HG02759 (cell line): ENCODE data around the gene CCDC87.
"Not testable (repeated sequence)": the region's sequence is repeated elsewhere in the genome, so short reads cannot be mapped to it uniquely, and the experiment has no call there.

ENCODE experiments used
- ATAC-seq: cut with Tn5 transposase; IDR thresholded peaks from one replicate; pipeline ENCODE4 v1.9.1; 2021; ENCODE audit warnings: mild to moderate bottlenecking, moderate library complexity; ENCODE audit not compliant: unreplicated experiment

The CCDC87 gene

DNA sequence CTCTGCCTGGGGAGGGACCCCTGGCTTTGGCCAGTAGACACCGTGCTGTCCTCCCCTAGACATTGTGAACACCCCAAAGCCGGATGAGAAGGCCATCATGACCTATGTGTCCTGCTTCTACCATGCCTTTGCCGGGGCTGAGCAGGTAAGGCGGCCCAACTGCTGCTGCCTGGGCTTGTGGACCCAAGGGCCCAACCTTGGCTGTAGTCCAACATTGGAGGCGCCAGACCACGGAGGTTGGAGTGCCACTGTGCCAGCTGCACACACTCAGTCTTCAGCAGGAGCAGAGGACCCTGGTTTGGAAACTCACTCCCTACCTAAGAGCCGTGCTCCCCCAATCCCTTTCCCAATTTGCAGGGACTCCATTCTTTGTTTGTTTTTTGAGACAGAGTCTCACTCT is 36.8 kb downstream of the CCDC87 start:
- ATAC-seq = no peak

DNA sequence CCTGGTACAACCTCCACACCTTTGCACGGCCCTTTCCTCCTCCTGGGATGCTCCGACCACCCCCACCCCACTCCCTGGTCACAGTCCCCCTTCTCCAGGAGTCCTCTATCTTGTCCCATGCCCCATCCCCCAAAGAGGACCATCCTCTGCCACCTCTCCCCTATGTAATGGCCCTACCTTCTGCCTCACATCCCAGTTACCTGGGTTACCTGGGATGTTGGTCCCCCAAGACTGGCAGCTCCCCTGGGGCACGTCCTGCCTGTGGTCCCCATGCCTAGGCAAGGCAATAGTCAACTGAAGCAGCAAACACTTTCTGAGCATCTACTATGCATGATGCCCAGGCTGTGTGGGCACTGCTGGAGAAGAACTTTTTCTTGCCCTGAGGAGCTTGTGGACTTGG is 37.4 kb downstream of the CCDC87 start:
- ATAC-seq = no peak

DNA sequence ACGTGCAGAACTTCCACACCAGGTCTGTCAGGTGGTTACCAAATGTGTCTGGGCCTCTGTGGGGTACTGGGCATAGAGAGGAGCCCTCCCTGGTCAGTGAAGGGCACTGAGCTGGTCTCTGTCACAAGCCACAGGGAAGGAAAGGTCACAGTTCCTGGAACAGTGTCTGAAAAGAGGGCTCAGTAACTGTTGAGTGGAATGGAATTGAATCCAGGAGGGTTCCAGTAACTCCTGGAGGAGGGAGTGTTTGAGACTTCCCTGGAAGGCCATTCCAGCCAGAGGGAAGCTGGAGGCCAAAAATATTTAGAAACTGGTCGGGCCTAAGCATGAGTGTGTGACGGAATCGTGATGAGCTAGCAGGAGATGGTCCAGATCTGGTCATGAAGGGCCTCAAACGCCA is 38.3 kb downstream of the CCDC87 start:
- no peak for ATAC-seq

DNA sequence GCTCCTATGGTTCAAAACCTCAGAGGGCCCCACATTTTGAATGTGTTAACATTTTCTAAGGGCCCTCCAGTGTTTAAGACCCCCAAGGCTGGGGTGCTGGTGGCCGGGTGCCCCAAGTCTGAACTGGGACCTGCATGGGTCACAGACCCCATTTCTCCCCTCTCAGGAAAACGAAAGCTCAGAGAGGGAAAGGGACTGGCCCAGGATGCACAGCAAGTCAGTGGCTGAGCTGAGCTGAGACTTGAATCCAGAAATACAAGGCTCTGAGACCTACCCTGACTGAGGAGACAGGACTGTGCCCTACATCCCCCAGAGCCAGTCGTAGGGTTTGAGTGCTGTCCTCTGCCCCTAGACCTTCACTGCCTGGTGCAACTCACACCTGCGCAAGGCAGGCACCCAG is 42.0 kb downstream of the CCDC87 start:
- ATAC-seq = no peak

DNA sequence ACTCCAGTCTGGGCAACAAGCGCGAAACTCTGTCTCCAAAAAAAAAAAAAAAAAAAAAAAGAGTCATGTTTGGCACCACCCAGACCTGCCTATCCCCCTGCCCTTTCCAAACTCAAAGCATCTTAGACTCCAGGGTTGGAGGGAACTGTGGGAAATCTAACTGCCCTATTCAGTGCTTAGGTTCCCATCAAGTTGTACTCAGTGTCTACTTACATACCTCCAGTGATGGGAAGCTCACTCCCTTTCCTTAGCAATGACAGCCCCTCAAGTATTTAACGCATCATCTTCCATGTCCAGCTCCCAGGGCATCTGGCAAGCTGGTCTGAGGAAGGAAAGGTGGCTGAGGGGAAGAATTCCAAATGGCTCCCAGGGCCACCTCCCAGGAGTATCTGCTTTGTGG is 43.2 kb downstream of the CCDC87 start:
- ATAC-seq = no peak

DNA sequence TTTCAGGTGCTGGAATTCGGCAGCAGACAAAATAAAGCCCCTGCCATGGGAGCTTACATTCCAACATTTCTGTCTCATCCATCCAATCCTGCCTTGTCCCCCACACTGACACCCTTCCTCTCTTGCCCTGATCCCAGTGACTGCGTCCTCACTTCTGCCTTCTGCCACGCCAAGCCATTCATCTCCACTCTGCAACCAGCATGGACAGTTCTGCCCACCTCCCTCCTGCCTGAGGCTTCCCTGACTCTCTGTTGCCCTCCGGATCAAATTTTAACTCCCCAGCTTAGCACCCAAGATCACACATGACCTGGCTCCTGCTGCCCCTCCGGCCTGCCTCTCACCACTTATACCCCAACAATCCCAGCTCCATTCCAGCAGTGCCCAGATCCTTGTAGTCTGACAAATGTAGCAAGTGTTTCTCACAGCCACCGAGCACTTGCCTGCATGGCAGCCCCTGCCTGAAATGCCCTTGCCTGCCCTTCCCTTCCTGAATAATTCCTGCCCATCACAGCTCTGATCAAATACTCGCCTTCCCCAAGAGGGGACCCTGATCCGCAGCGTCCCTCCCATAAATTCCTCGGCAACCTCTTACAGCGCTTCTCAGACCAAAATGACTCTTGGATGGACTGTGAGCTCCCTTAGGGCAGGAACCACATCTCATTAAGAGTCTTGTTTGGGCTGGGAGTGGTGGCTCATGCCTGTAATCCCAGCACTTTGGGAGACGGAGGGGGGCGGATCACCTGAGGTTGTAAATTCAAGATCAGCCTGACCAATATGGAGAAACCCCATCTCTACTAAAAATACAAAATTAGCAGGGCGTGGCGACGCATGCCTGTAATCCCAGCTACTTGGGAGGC is 43.9 kb downstream of the CCDC87 start:
- no peak for ATAC-seq

DNA sequence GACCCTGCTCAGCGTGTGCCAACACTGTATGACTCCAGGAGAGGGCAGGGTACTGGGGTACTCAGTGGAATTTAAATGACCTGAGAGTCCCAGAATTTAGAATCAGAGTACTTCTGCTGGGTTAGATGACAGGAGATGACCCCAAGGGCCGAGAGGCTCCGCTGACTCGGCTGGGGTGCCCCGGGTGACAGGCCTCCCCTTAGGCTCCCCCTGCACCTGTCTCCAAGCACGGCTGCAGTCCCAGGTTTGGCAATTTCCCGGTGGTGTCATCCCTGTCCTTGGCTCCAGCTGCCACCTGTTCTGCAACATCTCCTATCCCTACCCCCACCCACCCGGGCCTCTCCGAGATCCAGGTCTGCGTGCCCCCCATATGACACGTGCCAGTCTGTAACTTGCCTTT is 44.8 kb downstream of the CCDC87 start:
- ATAC-seq = no peak

DNA sequence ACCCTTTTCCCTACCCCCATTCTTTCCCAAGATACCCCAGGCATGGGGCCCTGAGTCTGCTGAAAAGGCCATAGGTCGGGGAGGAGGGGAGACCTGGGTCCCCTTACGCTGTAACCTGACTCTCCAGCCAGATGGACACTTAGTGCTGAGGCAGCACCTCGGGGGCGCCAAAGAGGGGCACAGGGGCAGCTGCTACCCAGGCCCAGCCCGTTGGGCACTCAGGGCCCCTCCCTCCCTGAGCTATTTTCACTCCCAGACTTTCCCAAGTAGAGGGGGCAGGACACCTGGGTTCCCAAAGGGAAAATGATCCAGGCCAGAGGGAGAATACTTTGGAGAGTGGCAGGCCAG is 45.2 kb downstream of the CCDC87 start:
- no peak for ATAC-seq

DNA sequence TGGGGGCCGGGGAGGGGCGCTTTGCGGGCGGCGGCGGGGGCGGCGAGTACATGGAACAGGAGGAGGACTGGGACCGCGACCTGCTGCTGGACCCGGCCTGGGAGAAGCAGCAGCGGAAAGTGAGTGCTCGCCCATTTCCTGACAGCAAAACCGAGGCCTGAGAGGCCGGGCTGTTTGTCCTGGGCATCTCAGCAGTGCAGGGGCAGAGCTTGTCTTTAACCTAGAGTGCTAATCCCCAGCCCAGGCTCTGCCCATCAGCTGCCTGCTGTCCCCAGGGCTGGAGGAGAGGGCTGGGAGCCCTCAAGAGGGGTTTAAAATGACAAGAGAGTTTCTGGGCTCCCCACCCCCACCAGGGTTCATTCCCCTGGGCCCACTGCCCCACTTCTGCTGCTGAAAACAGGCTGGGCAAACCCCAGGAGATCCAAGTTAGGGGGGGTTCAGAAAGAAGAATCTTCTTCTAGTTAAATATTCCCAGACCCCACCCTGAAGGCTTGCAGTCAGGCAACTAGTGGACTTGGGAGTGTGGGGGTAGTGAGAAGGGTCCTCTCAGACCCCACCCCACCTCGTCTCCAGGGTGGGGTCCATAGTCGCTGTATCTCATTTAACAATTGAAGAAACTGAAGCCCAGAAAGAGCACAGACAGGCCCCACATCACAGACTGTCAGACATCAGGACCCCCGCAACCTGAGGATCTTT is 45.7 kb downstream of the CCDC87 start:
- ATAC-seq = no peak

DNA sequence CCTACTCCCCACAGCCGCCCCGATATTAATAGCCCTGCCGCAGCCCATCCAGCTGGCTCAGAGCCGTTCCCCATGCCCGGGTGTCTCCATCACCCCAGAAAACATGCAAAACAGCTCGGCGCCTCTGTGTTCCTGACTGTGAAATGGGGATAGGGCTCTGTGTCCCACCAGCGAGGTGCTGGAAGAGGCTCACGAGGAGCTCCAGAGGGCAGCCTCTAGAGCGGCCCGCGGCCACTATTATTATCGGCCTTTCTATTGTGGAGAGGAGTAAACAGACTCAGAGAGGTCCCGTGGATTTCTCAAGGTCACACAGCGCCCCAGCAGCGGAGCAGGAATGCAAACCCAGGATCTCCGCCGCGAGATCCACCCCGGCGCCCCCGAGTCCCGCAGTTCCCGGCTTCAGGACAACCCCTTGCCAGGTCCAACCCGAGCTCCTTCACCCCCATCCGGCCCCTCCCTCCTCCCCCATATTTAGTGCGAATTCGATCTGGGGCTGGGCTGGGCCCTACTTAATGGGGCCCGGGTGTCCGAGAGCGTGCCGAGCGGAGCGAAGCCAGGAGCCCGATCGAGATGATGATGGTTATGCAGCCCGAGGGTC is 46.4 kb downstream of the CCDC87 start, which contains the start of gene ACTN3:
ACTN3 (plus strand) TSS at position 536 of the 598 bp plus-strand sequence; CDS start at position 571, 35 bp downstream.
- no peak for ATAC-seq

DNA sequence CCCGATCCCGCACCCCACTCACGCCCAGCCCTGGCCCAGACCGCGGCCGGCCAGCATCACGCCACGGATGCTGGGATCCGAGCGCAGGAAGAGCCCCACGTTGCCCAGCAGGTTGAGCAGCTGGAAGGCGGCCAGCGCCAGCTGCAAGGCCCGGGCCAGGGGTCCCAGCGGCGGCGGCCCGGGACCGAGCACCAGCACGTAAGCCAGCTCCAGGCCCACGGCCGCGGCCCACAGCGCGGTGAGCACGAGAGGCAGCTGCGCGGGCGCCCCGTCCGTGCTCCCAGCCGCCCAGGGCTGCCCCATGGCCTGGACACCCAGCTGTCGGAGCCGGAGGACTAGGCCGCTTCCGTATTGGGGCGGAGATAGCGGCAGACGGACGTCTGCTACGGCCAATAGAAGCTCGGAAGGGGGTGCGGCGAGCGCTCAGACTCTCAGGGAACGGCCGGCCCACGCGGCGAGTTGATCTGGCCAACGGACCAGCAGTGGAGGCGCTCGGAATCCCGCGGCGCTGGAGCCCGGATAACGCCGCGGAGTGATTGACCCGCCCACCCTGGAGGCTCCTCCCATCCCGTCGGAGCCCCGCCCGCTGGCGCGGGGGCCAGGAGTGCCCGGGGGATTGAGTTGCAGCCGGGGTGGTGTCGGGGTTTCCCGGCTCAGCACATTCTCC is 47.0 kb downstream of the CCDC87 start, which contains the start of gene ZDHHC24:
ZDHHC24 (minus strand) TSS at position 348 of the 667 bp plus-strand sequence; CDS start at position 303, 45 bp downstream.
- peak; percentile 85 for ATAC-seq

DNA sequence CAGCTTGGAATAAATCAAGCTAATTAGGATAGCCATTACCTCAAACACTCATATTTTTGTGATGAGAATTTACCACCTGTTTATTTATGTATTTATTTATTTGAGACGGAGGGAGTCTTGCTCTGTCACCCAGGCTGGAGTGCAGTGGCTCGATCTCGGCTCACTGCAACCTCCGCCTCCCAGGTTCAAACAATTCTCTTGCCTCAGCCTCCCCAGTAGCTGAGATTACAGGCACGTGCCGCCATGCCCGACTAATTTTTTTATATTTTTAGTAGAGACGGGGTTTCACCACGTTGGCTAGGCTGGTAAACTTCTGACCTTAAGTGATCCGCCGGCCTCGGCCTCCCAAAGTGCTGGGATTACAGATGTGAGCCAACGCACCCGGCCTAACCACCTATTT is 47.9 kb downstream of the CCDC87 start:
- ATAC-seq = not testable (repeated sequence)

DNA sequence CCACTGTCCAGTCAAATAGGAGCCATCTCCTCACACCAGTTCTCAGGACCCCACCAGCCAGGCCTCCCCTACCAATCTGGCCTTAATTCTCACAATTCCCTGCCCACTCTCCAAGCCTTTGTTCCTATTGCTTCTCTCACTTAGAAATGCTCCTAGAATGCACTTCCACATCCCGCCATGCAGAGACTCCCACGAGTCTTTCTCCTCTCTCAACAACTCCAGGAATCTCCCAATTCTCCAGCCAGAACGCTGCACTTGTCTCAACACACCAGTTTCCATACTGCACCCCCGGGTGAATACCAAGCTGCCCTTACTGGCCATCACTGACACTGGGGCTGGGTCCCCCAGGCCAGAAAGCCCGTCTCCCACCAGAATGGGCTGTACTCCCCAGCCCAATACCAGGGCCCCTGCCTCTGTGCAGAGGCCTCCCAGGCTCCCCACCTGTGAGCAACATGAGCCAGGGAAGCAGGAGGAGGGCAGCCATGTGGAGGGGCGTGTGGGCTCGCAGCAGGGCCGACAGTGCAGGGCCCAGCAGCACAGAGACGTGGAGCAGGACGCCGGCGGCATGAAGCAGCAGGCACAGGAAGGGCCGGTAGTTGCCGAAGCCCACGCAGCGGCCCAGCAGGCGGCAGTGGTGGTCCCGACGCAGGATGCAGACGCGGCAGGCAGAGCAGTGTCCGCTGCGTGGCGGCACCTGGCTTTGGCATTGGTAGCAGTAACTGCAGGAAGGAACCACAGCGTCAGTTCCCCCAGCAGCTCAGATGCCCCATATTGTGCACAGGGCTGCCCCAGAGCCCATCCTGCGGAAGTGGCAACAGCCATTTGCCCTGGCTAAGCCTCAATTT is 49.4 kb downstream of the CCDC87 start:
- ATAC-seq = peak; percentile 32

DNA sequence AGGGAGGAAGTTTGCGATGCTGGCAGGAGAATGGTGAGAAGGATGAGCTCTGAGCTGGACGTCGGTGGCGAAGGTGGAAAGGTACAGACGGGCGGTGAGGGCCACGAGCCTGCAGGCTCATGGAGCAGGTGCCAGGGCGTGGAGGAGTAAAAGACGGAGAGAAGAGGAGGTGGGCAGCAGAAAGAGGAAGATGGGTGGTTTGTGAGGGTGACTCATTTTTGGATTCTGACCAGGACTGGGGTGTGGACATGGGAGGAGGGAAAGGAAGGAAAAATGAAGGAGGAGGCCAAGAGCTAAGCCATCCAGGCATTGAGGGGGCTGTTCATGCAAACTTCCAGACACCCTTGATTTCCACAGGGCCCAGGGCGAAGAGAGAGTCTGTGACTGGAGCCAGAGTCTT is 50.5 kb downstream of the CCDC87 start:
- ATAC-seq = no peak

DNA sequence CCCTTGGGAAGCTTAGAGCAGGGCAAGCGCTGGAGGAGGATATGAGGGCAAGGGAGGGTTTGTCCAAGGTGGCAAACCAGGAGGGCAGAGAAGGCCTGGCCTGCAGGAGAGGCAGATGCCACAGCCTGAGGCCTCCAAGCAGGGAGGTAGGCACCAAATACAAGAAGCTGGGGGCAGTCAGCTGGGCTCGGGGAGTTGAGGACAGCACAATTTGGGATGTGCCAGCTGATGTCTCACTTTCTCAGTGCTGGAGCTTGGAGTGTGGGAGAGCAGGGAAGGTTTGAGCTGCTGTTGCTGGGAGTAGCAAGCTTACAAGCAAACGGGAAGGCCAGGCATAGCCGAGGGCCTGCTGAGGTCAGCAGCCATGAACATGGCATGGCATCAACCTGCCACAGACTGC is 51.0 kb downstream of the CCDC87 start:
- ATAC-seq = no peak

DNA sequence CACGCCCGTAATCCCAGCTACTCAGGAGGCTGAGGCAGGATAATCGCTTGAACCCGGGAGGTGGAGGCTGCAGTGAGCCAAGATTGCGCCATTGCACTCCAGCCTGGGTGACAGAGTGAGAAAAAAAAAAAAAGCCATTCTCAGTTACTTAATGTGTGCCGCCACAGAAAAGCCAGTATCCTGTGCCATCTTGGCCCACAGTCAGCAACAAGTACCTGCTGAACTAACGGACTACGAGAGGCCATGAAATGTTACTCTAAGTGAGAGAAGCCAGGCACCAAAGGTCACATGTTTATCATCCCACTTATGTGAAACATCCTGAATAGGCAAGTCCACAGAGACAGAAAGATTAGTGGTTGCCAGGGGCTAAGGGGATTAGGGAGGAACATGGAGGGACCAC is 52.3 kb downstream of the CCDC87 start:
- not testable (repeated sequence) for ATAC-seq
